HepG2 (cell line): Measurements from ENCODE around the gene VPS25.

Source experiments
- CTCF ChIP-seq: sonication (generic); formaldehyde crosslinking; IDR thresholded peaks from 2 replicates; pipeline ENCODE4 v1.5.0; 2020; ENCODE audit warnings: mild to moderate bottlenecking, missing genetic modification reagents, moderate library complexity
- FOXM1 ChIP-seq: sonication (generic); formaldehyde crosslinking; IDR thresholded peaks from 2 replicates; pipeline ENCODE4 v1.5.0; 2020; ENCODE audit warnings: missing genetic modification reagents
- HDAC6 ChIP-seq: fragments of 200-600 bp; sonication (generic); IDR thresholded peaks from 2 replicates; pipeline ENCODE4 v1.7.0; 2017; ENCODE audit warnings: mild to moderate bottlenecking, antibody characterized with exemption, low read length, low read depth
- KLF6 ChIP-seq: IDR thresholded peaks from 2 replicates; pipeline ENCODE4 v1.8.0; 2016; ENCODE audit warnings: missing biosample characterization, missing genetic modification reagents
- POLR2A ChIP-seq, 2 experiments: IDR thresholded peaks; 2 replicates each; pipeline ENCODE4 v1.6.1; 2011; ENCODE audit warnings: low read depth in 2 of 2, low read length in 2 of 2, mild to moderate bottlenecking in 1 of 2, moderate library complexity in 1 of 2; ENCODE audit not compliant: insufficient read depth in 1 of 2
- TAF1 ChIP-seq: sonication (generic); formaldehyde crosslinking; IDR thresholded peaks from 2 replicates; pipeline ENCODE4 v1.4.0; 2020; ENCODE audit warnings: missing genetic modification reagents
- ZNF615 ChIP-seq: sonication (generic); formaldehyde crosslinking; IDR thresholded peaks from 2 replicates; pipeline ENCODE4 v1.5.0; 2020; ENCODE audit warnings: mild to moderate bottlenecking, missing genetic modification reagents, borderline replicate concordance
- ZSCAN25 ChIP-seq: sonication (generic); formaldehyde crosslinking; IDR thresholded peaks from 2 replicates; pipeline ENCODE4 v1.8.0; 2022; ENCODE audit warnings: mild to moderate bottlenecking, missing genetic modification reagents
- TF ChIP-seq, protein P1 (sequence below): sonication (generic); formaldehyde crosslinking; IDR thresholded peaks from 2 replicates; pipeline ENCODE4 v1.9.0; 2022; ENCODE audit warnings: low read depth, missing genetic modification reagents
- TF ChIP-seq, protein P2 (sequence below): sonication (generic); formaldehyde crosslinking; IDR thresholded peaks from 2 replicates; pipeline ENCODE4 v1.4.0; 2020; ENCODE audit warnings: missing genetic modification reagents
- TF ChIP-seq, protein P3 (sequence below): sonication (generic); formaldehyde crosslinking; IDR thresholded peaks from 2 replicates; pipeline ENCODE4 v1.8.1; 2023; ENCODE audit warnings: mild to moderate bottlenecking, missing genetic modification reagents

GRCh38 chr17:42772945-42773289 is 332 bp upstream of the VPS25 start:
- TF ChIP-seq, protein P1, sequence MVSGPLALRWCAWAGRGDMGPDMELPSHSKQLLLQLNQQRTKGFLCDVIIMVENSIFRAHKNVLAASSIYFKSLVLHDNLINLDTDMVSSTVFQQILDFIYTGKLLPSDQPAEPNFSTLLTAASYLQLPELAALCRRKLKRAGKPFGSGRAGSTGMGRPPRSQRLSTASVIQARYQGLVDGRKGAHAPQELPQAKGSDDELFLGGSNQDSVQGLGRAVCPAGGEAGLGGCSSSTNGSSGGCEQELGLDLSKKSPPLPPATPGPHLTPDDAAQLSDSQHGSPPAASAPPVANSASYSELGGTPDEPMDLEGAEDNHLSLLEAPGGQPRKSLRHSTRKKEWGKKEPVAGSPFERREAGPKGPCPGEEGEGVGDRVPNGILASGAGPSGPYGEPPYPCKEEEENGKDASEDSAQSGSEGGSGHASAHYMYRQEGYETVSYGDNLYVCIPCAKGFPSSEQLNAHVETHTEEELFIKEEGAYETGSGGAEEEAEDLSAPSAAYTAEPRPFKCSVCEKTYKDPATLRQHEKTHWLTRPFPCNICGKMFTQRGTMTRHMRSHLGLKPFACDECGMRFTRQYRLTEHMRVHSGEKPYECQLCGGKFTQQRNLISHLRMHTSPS (CRISPR knock-in tag), result no peak
- TF ChIP-seq, protein P2, sequence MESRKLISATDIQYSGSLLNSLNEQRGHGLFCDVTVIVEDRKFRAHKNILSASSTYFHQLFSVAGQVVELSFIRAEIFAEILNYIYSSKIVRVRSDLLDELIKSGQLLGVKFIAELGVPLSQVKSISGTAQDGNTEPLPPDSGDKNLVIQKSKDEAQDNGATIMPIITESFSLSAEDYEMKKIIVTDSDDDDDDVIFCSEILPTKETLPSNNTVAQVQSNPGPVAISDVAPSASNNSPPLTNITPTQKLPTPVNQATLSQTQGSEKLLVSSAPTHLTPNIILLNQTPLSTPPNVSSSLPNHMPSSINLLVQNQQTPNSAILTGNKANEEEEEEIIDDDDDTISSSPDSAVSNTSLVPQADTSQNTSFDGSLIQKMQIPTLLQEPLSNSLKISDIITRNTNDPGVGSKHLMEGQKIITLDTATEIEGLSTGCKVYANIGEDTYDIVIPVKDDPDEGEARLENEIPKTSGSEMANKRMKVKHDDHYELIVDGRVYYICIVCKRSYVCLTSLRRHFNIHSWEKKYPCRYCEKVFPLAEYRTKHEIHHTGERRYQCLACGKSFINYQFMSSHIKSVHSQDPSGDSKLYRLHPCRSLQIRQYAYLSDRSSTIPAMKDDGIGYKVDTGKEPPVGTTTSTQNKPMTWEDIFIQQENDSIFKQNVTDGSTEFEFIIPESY (CRISPR knock-in tag), result no peak
- TF ChIP-seq CTCF (CRISPR knock-in tag) (no peak), TAF1 (CRISPR knock-in tag) (no peak), HDAC6 (no peak), KLF6 (CRISPR knock-in tag) (no peak), POLR2A (IDR thresholded peaks at IDR 0.05; ENCODE audit: insufficient read depth in 1 of 2, low read depth in 2 of 2, low read length in 2 of 2) (no peak), ZSCAN25 (no peak), ZNF615 (CRISPR knock-in tag) (no peak), FOXM1 (no peak)
- TF ChIP-seq, protein P3, sequence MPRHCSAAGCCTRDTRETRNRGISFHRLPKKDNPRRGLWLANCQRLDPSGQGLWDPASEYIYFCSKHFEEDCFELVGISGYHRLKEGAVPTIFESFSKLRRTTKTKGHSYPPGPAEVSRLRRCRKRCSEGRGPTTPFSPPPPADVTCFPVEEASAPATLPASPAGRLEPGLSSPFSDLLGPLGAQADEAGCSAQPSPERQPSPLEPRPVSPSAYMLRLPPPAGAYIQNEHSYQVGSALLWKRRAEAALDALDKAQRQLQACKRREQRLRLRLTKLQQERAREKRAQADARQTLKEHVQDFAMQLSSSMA (CRISPR knock-in tag), result no peak
